Measurements from ENCODE around the gene KMT2B. TPM values are rescaled to one million over a fixed set of nuclear protein-coding genes. Genes with fewer than 3 reads are reported as not detected.
A peak's percentile ranks its signal among the peaks of the same experiment; 100 is the strongest.

The KMT2B gene
- total and polyA plus RNA-seq, 2 of the 8 experiments (the other 6 are each of a cell fraction or from before 2014, with no cell fraction given): 26.7 to 38.6 TPM

DNA sequence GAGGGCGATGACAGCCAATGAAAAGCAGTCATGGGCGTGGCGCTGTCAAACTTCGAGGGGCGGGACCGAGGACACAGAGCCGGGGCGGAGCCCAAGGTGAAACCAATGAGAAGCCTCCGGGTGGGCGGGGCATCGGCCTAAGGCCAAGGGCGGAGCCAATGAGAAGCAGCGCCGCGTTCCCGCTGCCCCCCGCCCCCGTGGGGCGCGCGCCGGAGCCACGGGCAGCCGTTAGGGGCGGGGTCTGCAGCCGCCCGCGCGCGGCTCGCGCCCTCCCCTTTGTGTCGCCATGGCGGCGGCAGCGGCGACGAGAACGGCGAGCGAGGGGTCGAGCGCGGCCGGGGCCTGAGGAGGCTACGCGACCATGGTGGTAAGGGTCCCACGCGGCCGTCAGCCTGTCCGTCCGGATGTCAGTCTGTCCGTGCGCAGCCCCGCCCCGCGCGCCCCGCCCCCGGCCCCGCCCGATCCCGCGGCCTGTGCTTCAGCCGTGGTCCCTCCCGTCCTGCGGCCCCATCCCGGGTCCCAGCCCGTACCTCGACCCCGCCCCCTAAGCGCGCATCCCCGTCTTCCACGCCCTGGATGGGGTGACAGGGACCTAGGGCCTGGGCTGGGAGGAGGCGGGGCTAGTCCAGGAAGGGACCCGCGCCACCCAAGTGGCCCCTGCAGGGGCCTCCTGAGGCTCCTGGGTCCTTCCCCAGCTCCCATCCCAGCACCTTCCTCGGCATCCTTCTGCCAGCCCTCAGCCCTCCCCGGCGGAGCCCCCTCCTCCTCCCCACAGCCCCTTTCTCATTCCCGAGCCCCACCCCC lies 57.7 kb downstream of the KMT2B start, which contains the start of gene ARHGAP33:
Gene ARHGAP33, plus strand, starts transcription at position 267 of the 804 bp plus-strand sequence. Its CDS starts 95 bp downstream, at position 362.
- Histone ChIP-seq H3K79me1 (ENCODE audit: low read depth, low read length) (no peaks in the 10 kb centered on the region; the same call in 1 of the 2 replicates), H3K4ac (replicated peaks; ENCODE audit: insufficient read length, low read depth, low read length) (peak within 1 kb of the TSS; percentile 19), H3K9me3 (ENCODE audit: insufficient read depth in 2 of 2, low read depth in 1 of 2, low read length in 1 of 2) (no peaks in the 10 kb centered on the region), H3K9ac (replicated peaks in 1 of 4; ENCODE audit: extremely low read depth in 1 of 4, low read depth in 3 of 4, low read length in 3 of 4) (no peak within 1 kb of the TSS), H2BK12ac (ENCODE audit: low read depth, low read length) (peak within 1 kb of the TSS; percentile 0; the same call in 1 of the 2 replicates), H3K4me1 (replicated peaks in 1 of 4; ENCODE audit: control insufficient read depth in 3 of 4, insufficient read depth in 4 of 4, low read length in 3 of 4) (peaks cover 0 to 21% (median 17%) of the 10 kb centered on the region in 4 experiments; a peak in 6 of 7 replicates), H2BK120ac (replicated peaks; ENCODE audit: low read depth, low read length) (no peak within 1 kb of the TSS), H3K14ac (ENCODE audit: insufficient read length) (no peak within 1 kb of the TSS), H2BK20ac (ENCODE audit: low read length) (no peak within 1 kb of the TSS), H3K23me2 (ENCODE audit: low read depth, low read length) (peaks cover 4% of the 10 kb centered on the region; the same call in 1 of the 2 replicates), H4K8ac (ENCODE audit: extremely low read depth, insufficient read depth, low read length) (no peak within 1 kb of the TSS), H3K23ac (ENCODE audit: insufficient read length) (no peak within 1 kb of the TSS), H3K18ac (ENCODE audit: extremely low read depth, low read length) (no peak within 1 kb of the TSS; the same call in 1 of the 2 replicates), H3K27me3 (replicated peaks in 1 of 4; ENCODE audit: control insufficient read depth in 3 of 4, extremely low read depth in 1 of 4, insufficient read depth in 3 of 4, low read length in 3 of 4) (peaks cover 0 to 9% (median 7%) of the 10 kb centered on the region in 4 experiments; a peak in 3 of 7 replicates), H3K27ac (ENCODE audit: low read depth, low read length) (no peak within 1 kb of the TSS), H3K36me3 (ENCODE audit: control insufficient read depth in 2 of 4, insufficient read depth in 4 of 4, low read length in 3 of 4) (no peaks in the 10 kb centered on the region), H3K56ac (replicated peaks; ENCODE audit: insufficient read length, low read depth, low read length) (no peak within 1 kb of the TSS), H2AK5ac (ENCODE audit: low read depth, low read length) (no peak within 1 kb of the TSS), H4K5ac (ENCODE audit: insufficient read length, low read depth, low read length) (no peak within 1 kb of the TSS), H2BK5ac (ENCODE audit: low read depth, low read length) (0 out of 2 replicates have a peak within 1 kb of the TSS, but pooled peaks have one; percentile 55), H4K20me1 (replicated peaks in 1 of 2; ENCODE audit: control insufficient read depth in 1 of 2, insufficient read depth in 2 of 2, low read length in 2 of 2) (peaks cover 0 to 1% of the 10 kb centered on the region in 2 experiments), H3K4me2 (ENCODE audit: insufficient read depth in 1 of 2, low read depth in 2 of 2, low read length in 2 of 2) (peak within 1 kb of the TSS; percentile 63 to 82), H3K4me3 (ENCODE audit: extremely low read depth in 1 of 4, insufficient read depth in 2 of 4, low read depth in 3 of 4, low read length in 4 of 4) (peak within 1 kb of the TSS; percentile 57 to 83 (median 68)), H2BK15ac (ENCODE audit: low read length) (peak within 1 kb of the TSS; percentile 96; the same call in 1 of the 2 replicates), H4K91ac (replicated peaks; ENCODE audit: insufficient read length, low read length) (no peak within 1 kb of the TSS), H2AFZ (ENCODE audit: low read length) (no peak within 1 kb of the TSS; the same call in 1 of the 2 replicates), H3K79me2 (ENCODE audit: control insufficient read depth in 1 of 2, insufficient read depth in 2 of 2, low read length in 2 of 2) (no peaks in the 10 kb centered on the region)
- POLR2A ChIA-PET (ENCODE audit: partially characterized antibody): interaction anchor here (0.7 to 3.1 kb wide), 4 partner anchors 8 to 30 kb away, joined by 3 to 11 read pairs (median 6); partner anchors contain the start of genes LIN37, PSENEN and U2AF1L4
- DNase-seq (ENCODE audit: low read depth in 1 of 2, low spot score in 2 of 2) (peak; percentile 87 to 100), FAIRE-seq (peak; percentile 62)
- WGBS, 2 experiments (ENCODE audit: extremely low coverage in 1 of 2, insufficient coverage in 1 of 2, insufficient read length in 1 of 2, insufficient replicate concordance in 2 of 2, low coverage in 1 of 2, low lambda C conversion rate in 2 of 2, missing lambda C conversion rate in 1 of 2): 2% methylated on average over 35 of the region's 82 CpGs; no CpG with 5 or more reads in 1 of the 2 experiments
- CTCF ChIA-PET (ENCODE audit: partially characterized antibody): interaction anchor here (1.3 kb wide), 1 partner anchor 31 kb away, joined by 4 read pairs; no protein-coding TSS in a partner anchor
- TF ChIP-seq SRF (IDR thresholded peaks at IDR 0.05; ENCODE audit: low read depth, low read length) (no peak), SIN3A (conservative IDR thresholded peaks at IDR 0.05 in 1 of 2, IDR thresholded peaks at IDR 0.05 in 1 of 2; ENCODE audit: low read depth in 1 of 2, low read length in 2 of 2) (peak in 1 of 2 experiments; percentile 86; a peak in 2 of 4 replicates), GABPA (IDR thresholded peaks at IDR 0.05; ENCODE audit: borderline replicate concordance, insufficient read depth, low read length) (no peak), RBBP5 (IDR thresholded peaks at IDR 0.05; ENCODE audit: borderline replicate concordance, low read depth, low read length) (no peak; the same call in 1 of the 2 replicates), CREB1 (IDR thresholded peaks at IDR 0.05) (no peak), FOSL1 (IDR thresholded peaks at IDR 0.05; ENCODE audit: insufficient read depth, low read depth, low read length) (no peak), HDAC2 (IDR thresholded peaks at IDR 0.05; ENCODE audit: borderline replicate concordance in 1 of 2, low read depth in 2 of 2, low read length in 2 of 2) (peak; percentile 63 to 71; a peak in 2 of 4 replicates), PHF8 (conservative IDR thresholded peaks at IDR 0.05; ENCODE audit: low read depth, low read length) (no peak), TAF1 (IDR thresholded peaks at IDR 0.05; ENCODE audit: low read depth, low read length) (no peak), TEAD4 (IDR thresholded peaks at IDR 0.05; ENCODE audit: low read depth, low read length) (no peak)

Data from H1 (cell line).